ENCODE results near the gene FRYL. TPM values are rescaled to one million over a fixed set of nuclear protein-coding genes. Genes with fewer than 3 reads are reported as not detected.

Gene FRYL
- total and polyA plus RNA-seq, 2 of the 8 experiments (the other 6 are each of a cell fraction or from before 2014, with no cell fraction given): 8.0 to 36.5 TPM

GRCh38 chr4:48475770-48476169 is 304.3 kb downstream of the FRYL start (continued):
- TF ChIP-seq, protein P1, sequence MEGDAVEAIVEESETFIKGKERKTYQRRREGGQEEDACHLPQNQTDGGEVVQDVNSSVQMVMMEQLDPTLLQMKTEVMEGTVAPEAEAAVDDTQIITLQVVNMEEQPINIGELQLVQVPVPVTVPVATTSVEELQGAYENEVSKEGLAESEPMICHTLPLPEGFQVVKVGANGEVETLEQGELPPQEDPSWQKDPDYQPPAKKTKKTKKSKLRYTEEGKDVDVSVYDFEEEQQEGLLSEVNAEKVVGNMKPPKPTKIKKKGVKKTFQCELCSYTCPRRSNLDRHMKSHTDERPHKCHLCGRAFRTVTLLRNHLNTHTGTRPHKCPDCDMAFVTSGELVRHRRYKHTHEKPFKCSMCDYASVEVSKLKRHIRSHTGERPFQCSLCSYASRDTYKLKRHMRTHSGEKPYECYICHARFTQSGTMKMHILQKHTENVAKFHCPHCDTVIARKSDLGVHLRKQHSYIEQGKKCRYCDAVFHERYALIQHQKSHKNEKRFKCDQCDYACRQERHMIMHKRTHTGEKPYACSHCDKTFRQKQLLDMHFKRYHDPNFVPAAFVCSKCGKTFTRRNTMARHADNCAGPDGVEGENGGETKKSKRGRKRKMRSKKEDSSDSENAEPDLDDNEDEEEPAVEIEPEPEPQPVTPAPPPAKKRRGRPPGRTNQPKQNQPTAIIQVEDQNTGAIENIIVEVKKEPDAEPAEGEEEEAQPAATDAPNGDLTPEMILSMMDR (IDR thresholded peaks at IDR 0.05; ENCODE audit: control extremely low read depth in 1 of 3, insufficient read depth in 1 of 3, low read depth in 1 of 3, low read length in 3 of 3): no peak
- TF ChIP-seq RXRA (IDR thresholded peaks at IDR 0.05; ENCODE audit: insufficient read depth, low read depth, low read length): no peak
- no peak for TF ChIP-seq RAD21 (IDR thresholded peaks at IDR 0.05 in 1 of 2, conservative IDR thresholded peaks at IDR 0.05 in 1 of 2; ENCODE audit: low read depth in 2 of 2, low read length in 2 of 2)
- no peak for TF ChIP-seq ZNF274 (IDR thresholded peaks at IDR 0.05; ENCODE audit: borderline replicate concordance, extremely low read depth, low read length)

Data from H1 (cell line).